ENCODE measurements around the gene TRPM4.
"Not testable (repeated sequence)": the region's sequence is repeated elsewhere in the genome, so short reads cannot be mapped to it uniquely, and the experiment has no call there.

Gene TRPM4

DNA sequence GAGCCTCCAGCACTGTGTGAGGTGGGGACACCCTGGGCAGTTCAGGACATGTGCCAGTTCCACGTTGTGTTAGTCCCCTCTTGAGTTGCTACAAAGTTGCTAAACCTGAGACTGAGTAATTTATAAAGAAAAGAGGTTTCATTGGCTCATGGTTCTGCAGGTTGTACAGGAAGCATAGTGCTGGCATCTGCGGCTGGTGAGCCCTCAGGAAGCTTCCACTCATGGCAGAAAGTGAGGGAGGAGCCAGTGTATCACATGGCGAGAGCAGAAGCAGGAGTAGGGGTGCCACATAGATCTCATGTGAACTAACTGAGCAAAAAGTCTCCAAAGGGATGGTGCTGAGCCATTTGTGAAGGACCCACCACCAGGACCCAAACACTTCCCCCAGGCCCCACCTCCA is 33.2 kb downstream of the TRPM4 start:
- DNase-seq (ENCODE audit: low read depth, low spot score) = no peak

DNA sequence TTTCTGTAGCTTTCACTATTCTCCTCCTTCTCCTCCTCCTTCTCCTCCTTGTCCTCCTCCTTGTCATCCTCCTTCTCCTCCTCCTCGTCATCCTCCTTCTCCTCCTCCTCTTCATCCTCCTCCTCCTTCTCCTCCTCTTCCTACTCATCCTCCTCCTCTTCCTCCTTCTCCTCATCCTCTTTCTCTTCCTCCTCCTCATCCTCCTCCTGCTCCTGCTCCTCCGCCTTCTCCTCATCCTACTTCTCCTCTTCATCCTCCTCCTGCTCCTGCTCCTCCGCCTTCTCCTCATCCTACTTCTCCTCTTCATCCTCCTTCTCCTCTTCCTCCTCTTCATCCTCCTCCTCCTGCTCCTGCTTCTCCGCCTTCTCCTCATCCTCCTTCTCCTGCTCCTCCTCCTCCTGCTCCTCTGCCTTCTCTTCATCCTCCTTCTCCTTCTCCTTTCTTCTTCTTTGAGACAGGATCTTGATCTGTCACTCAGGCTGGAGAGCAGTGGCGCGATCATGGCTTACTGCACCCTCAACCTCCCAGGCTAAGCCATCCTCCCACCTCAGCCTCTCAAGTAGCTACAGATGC is 36.3 kb downstream of the TRPM4 start:
- DNase-seq (ENCODE audit: low read depth, low spot score) = no peak

DNA sequence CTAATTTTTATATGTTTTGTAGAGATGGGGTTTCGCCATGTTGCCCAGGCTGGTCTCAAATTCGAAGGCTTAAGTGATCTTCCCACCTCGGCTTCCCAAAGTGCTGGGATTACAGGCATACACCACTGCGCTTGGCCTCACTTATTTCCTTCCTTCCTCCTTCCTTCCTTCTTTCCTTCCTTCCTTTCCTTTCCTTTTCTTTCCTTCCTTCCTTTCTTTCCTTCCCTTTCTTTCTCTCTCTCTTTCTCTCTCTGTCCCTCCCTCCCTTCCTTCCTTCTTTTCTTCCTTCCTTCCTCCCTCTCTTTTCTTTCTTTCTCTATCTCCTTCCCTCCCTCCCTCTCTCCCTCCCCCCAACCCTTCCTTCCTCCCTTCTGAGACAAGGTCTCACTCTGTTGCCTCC is 36.8 kb downstream of the TRPM4 start:
- DNase-seq (ENCODE audit: low read depth, low spot score) = no peak

DNA sequence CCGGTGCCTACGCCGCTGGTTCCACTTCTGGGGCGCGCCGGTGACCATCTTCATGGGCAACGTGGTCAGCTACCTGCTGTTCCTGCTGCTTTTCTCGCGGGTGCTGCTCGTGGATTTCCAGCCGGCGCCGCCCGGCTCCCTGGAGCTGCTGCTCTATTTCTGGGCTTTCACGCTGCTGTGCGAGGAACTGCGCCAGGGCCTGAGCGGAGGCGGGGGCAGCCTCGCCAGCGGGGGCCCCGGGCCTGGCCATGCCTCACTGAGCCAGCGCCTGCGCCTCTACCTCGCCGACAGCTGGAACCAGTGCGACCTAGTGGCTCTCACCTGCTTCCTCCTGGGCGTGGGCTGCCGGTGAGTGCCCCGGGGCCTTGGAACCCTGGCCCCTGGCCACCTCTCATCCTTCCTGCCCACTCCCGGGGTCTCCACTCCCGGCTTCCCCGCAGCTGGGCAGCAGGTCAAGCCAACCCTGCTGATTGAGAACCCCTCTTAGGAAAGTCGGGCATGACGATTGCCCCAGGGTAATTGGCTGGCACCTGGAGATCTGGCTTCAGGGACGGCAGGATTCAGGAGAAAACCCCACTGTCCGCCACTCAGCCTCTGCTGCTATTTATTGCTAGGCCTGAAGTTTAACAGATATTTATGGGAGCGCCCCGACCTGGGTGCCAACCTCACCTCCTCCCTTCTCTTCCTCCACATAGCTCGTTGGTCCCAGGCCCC is 39.1 kb downstream of the TRPM4 start:
- DNase-seq (ENCODE audit: low read depth, low spot score) = no peak

DNA sequence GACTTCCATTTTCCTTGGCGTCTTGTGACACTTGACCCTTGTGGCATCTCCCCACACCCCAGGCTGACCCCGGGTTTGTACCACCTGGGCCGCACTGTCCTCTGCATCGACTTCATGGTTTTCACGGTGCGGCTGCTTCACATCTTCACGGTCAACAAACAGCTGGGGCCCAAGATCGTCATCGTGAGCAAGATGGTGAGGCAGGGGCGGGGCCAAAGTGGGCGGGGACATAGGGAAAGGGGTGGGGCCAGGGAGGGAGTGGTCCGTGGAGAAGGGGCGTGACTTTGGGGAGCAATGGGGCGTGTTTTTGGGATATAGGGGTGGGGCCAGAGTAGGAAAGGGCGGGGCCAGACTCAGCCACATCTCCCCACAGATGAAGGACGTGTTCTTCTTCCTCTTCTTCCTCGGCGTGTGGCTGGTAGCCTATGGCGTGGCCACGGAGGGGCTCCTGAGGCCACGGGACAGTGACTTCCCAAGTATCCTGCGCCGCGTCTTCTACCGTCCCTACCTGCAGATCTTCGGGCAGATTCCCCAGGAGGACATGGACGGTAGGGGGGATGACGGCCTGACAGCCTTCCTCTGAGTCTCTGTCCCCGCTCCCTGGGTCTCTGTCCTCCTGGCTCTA is 42.8 kb downstream of the TRPM4 start:
- DNase-seq (ENCODE audit: low read depth, low spot score) = no peak

DNA sequence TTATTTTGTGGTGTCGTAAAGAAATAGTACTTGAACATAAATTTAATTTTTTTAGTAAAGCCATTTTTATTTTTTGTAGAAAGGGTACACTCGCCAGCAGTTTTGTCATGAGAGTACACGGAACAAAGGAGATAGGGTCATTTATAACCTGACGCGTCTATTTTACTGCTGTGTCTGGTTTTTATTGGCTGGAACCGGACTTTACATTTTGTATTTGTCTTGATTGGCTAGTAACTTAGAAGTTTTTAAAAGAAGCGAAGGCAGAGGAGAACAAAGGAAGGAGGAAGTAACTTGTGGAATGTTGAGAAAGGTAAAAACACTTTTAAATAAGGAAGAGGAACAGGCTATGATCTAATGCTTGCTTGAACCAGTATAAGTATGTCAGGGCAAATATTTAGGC is 43.5 kb downstream of the TRPM4 start:
- DNase-seq (ENCODE audit: low read depth, low spot score) = no peak

DNA sequence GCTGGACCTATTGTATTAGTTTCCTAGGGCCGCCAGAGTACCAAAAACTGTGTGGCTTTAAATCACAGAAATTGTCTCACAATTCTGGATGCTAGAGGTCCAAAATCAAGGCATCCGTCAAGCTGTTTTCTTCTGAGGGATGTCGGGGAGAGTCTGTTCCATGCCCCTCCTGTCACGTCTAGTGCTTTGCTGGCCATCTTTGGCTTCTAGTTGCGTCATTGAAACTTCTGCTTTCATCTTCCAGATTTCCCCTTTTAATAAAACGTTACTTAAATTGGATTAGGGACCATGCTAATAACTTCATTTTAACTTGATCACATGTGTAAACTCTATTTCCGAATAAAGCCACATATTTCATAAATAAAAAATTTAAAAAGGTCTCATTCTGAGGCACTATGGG is 47.5 kb downstream of the TRPM4 start:
- no peak for DNase-seq (ENCODE audit: low read depth, low spot score)

DNA sequence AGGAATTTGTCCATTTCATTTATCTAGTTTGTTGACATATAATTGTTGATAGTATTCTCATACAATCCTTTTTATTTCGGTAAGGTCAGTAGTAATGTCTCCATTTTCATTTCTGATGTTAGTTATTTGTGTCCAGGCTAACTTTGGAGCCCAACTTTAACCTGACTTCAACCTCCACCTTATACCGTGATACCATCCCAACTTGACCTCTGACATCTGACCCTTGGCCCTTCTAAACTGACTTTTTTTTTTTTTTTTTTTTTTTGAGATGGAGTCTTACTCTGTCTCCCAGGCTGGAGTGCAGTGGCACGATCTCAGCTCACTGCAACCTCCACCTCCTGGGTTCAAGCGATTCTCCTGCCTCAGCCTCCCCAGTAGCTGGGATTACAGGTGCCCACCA is 51.9 kb downstream of the TRPM4 start:
- not testable (repeated sequence) for DNase-seq (ENCODE audit: low read depth, low spot score)

DNA sequence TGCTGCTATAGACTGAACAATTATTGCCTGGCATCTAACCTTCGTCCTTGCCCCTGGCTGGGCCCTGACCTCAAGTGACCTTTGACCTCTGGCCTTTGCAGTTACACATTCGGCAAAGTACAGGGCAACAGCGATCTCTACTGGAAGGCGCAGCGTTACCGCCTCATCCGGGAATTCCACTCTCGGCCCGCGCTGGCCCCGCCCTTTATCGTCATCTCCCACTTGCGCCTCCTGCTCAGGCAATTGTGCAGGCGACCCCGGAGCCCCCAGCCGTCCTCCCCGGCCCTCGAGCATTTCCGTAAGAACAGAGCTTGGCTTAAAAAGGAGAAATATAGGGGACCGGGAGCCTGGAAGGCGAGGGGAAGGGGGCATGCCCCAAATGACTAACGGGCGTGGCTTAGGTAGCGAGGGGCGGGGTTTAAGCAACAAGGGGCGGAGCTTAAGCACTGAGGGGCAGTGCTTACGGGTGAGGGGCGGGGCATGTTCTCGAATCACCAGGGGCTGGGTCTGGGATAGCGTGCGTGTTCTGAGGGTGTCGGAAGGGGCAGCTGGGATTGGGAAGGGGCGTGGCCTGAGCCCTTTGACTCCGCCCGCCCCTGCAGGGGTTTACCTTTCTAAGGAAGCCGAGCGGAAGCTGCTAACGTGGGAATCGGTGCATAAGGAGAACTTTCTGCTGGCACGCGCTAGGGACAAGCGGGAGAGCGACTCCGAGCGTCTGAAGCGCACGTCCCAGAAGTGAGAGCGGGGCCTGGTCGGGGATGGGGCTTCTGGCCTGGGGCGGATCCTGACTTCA is 52.7 kb downstream of the TRPM4 start:
- no peak for DNase-seq (ENCODE audit: low read depth, low spot score)

DNA sequence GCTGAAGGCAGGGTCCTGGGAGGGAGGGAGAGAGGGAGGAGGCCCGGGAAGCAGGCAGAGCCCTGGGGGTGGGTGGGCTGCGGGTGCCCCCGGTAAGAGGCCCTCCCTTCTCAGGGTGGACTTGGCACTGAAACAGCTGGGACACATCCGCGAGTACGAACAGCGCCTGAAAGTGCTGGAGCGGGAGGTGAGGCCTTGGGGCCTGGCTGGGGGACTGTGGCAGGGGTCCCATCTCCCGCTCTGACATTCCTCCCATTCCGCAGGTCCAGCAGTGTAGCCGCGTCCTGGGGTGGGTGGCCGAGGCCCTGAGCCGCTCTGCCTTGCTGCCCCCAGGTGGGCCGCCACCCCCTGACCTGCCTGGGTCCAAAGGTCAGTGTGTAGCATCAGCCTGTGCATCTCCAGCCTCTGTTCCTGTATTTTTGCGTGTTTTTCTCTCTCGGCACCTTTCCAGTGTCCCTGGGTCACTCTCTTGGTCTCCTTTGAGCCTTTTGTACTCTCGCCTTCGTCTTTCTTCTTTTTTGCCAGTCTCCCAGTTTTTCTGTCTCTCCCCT is 53.4 kb downstream of the TRPM4 start:
- no peak for DNase-seq (ENCODE audit: low read depth, low spot score)

DNA sequence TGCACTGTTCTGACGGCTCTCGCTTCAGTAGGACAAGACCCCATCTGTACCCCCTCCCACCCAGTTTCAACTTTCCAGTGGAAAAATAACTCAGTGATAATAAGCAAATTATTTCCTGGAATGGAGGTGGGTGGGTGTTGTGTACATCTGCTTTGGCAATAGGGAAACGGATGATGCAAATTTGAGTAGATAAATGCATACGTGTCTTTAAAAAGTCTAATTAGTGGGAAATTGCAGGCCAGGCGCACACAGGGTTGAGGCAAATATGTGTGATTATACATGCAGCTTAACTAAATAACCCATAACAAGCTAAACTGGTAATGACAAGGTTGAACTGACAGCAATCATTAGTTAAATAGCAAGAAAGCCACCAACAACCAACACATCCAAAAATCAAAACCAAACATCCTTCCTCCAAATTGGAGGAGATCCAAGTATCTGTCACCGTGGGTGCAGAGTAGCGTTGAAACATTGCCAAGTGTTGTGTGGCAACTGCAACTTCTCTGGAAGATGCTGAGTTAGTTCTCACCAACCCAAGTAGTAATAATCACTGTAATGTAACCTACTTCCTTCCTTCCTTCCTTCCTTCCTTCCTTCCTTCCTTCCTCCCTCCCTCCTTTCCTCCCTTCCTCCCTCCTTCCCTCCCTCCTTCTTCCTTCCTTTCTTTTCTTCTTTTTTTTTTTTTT is 54.6 kb downstream of the TRPM4 start:
- DNase-seq (ENCODE audit: low read depth, low spot score) = no peak

DNA sequence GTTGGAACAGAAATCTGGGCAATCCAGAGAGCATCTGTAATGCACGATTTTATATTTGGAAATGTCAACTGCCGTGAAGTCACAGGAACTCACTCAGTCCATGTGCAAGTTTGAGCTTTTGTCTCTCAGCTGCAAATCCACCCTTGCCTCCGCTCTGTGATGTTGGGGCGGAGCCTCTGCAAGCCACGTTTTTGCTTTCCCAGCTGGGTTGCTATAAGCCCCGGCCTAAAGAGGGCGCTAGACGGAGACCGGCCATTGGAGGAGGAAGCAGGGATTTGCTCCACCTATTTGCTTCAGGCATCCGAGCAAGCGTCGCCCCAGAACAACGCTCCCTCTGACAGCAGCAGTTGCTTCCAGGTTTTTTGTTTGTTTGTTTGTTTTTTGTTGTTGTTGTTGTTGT is 56.2 kb downstream of the TRPM4 start:
- DNase-seq (ENCODE audit: low read depth, low spot score) = no peak

DNA sequence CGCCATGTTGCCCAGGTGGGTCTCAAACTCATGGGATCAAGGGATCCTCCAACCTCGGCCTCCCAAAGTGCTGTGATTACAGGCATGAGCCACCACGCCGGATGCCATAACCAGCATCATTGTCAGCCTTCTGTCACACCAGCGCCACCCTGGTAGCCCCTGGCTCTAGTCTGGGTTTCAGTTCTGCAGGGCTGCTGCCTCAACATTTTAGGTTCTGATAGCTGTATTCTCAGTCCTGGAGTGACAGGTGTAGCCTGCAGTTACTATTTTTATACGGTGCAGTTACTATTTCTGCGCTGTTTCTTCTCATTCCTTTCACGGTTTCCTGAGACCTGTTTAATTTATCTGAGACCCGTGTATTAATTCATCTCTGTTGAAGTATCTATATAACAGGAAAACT is 57.1 kb downstream of the TRPM4 start:
- DNase-seq (ENCODE audit: low read depth, low spot score) = no peak

DNA sequence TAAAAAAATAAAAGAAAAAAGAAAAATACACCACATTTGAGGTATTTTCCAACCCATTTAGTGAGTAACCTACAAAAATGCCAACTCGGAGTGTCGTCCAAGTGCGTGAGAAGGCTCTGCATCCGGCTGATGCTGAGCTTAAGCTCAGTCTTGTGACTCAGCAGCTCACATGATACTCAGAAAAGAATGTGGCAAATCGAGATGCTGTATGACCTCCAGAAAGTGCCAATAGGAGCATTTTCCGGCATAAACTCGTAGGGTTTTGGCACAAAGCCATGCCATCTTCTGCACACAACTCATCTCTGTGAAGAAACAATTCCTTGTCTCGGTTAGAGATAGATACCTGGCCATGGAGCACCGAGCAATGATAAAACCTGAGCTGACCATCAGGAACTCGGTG is 58.5 kb downstream of the TRPM4 start:
- no peak for DNase-seq (ENCODE audit: low read depth, low spot score)

DNA sequence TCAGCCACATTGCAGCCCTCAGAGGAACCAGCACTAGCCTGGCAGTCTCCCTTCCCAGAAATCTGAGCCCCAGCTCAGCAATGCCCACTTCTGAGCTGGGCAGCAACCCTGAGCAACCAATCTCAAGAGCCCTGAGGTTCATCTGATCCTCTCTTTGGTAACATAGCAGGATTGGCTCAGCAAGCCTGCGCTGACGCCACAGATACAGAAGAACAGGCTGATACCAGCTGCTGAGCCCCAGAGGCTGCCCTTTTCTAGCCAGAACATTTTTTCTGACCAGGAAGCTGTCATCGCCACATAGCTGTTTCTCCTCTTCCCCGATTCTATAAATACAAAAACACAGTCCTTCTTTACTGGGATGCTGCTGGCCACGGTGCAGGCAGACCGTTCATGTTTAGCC is 59.8 kb downstream of the TRPM4 start:
- DNase-seq (ENCODE audit: low read depth, low spot score) = no peak

DNA sequence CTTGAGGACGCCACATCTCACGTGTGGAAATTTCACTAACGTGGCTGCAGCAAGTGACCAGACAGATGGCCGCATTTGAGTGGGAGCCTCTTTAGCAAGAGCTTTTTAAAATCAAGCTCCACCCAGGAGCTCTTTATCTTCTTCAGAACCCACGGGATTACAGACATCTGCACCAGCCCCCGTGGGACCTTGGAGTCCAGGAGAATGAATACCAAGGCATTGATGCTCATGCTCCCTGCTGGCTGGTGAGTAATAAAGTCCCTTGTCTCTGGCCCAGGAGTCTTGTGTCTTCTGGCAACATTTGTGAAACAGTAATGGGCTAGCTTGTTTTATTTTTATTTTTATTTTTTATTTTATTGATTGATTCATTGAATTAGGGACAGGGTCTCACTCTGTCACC is 64.4 kb downstream of the TRPM4 start:
- DNase-seq (ENCODE audit: low read depth, low spot score) = no peak

DNA sequence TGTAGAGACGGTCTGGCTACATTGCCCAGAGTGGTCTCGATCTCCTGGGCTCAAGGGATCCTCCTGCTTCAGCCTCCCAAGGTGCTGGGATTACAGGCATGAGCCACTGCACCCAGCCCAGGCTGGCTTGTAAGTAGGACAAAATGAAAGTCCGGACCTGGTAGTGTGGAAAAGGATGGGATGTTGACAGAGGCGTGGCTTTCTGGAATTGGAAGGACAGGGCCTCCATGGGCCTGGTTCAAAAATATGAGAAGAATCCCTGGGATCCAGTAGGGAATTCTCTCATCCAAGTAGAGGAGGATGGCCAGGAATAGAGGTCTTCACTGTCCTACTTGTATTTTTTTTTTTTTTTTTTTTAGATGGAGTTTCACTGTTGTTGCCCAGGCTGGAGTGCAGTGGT is 64.9 kb downstream of the TRPM4 start:
- DNase-seq (ENCODE audit: low read depth, low spot score) = no peak

DNA sequence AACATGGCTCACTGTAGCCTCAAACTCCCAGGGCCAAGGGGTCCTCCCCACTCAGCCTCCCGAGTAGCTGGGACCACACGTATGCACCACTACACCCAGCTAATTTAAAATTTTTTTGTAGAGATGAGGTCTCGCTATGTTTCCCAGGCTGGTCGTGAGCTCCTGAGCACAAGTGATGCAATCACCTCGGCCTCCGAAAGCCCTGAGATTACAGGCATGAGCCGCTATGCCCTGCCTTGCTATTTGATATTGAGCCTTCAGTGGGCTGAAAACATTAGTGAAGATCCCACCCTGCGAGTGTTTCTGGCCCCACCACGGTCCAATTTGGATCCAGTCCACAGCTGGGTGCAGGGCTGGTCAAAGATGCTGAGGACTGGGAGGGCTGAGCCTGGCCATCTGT is 65.9 kb downstream of the TRPM4 start:
- DNase-seq (ENCODE audit: low read depth, low spot score) = no peak

DNA sequence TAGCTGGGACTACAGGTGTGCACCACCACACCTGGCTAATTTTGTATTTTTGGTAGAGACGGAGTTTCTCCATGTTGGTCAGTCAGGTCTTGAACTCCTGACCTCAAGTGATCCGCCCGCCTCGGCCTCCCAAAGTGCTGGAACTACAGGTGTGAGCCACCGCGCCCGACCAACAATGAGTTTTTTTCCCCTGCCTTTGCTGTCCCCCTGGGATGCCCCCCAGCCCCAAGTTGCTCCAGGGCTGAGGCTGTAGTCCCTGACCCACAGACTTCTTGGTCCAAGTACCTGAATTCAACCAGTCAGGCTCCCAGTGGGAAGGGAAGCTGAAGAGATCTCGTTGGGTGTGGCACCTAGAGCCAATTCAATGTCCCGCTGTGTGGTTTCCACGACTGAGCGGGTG is 66.8 kb downstream of the TRPM4 start:
- DNase-seq (ENCODE audit: low read depth, low spot score) = not testable (repeated sequence)

DNA sequence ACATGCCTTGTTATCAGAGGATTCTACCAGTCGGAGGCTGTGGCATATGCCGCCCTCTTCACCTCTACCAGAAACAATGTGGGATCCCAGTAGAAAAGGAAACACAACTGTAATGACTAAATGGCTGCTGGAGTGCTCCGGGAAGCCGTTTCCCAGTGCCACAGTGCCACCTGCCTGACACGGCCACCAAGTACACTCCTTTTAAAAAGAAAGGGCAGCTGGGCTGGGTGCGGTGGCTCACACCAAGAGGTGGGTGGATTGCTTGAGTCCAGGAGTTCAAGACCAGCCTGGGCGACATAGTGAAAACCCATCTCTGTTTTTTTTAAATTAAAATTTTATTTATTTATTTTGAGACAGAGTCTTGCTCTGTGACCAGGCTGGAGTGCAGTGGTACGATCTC is 67.3 kb downstream of the TRPM4 start:
- no peak for DNase-seq (ENCODE audit: low read depth, low spot score)

DNA sequence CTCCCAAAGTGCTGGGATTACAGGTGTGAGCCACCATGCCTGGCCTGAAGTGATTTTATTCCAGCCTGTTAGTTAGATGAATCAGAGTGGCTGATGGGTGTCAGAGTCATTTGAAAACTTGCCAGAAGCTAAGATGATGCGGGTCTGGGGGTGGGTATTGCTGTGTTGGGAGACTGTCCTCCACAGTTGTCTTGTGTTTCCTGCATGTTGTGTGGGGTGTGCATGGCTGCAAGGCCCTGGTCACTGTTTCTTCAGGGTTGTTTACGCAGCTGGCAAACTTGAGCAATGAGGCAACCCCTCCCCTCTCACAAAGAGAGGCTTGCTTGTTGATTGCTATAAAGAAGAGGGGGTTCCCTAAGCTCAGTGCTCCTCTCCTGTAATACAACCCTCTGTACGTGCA is 71.8 kb downstream of the TRPM4 start:
- DNase-seq (ENCODE audit: low read depth, low spot score) = no peak

DNA sequence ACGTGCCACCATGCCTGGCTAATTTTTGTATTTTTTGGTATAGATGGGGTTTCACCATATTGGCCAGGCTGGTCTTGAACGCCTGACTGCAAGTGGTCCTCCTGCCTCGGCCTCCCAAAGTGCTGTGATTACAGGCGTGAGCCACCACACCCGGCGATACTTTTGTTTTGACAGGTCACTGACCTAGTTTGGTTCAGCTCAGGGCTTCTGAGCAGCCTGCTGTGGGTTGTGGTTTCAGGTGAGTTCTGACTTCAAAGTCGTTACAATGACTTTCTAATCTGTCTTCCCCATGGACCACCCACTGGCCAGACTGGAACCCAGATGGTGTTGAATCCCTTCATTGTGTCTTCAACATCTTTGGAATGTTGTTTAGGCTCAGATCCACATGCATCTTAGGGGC is 73.8 kb downstream of the TRPM4 start:
- DNase-seq (ENCODE audit: low read depth, low spot score) = no peak

Measured in brain pericyte (primary cell).